GM21825 (cell line): ENCODE results near the gene TSSK6.

Experiments used
- ATAC-seq: cut with Tn5 transposase; IDR thresholded peaks from one replicate; pipeline ENCODE4 v1.9.1; 2021; ENCODE audit warnings: mild to moderate bottlenecking, moderate library complexity; ENCODE audit not compliant: unreplicated experiment

The TSSK6 gene

DNA sequence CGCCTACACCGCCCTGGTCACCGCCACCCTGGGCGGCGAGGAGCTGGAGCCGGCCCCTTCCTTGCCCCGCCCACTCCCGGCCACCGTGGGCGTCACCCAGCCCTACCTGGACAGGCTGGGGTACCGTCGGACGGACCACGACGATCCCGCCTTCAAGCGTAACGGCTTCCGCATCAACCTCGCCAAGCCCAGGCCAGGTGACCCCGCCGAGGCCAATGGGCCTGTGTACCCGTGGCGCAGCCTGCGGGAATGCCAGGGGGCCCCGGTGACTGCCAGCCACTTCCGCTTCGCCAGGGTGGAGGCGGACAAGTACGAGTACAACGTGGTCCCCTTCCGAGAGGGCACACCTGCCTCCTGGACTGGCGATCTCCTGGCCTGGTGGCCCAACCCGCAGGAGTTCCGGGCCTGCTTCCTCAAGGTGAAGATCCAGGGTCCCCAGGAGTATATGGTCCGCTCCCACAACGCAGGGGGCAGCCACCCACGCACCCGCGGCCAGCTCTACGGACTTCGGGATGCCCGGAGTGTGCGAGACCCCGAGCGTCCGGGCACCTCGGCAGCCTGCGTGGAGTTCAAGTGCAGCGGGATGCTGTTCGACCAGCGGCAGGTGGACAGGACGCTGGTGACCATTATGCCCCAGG, 29.7 kb upstream of the TSSK6 start:
- ATAC-seq = no peak

DNA sequence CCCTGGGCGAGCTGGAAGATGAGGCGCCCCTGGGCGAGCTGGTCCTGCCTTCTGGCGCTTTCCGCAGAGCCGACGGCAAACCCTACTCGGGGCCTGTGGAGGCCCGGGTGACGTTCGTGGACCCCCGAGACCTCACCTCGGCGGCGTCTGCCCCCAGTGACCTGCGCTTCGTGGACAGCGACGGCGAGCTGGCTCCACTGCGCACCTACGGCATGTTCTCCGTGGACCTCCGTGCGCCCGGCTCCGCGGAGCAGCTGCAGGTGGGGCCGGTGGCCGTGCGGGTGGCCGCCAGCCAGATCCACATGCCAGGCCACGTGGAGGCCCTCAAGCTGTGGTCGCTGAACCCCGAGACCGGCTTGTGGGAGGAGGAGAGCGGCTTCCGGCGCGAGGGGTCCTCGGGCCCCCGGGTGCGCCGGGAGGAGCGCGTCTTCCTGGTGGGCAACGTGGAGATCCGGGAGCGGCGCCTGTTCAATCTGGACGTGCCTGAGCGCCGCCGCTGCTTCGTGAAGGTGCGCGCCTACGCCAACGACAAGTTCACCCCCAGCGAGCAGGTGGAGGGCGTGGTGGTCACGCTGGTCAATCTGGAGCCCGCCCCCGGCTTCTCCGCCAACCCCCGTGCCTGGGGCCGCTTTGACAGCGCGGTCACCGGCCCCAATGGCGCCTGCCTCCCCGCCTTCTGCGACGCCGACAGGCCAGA, 29.1 kb upstream of the TSSK6 start:
- no peak for ATAC-seq

DNA sequence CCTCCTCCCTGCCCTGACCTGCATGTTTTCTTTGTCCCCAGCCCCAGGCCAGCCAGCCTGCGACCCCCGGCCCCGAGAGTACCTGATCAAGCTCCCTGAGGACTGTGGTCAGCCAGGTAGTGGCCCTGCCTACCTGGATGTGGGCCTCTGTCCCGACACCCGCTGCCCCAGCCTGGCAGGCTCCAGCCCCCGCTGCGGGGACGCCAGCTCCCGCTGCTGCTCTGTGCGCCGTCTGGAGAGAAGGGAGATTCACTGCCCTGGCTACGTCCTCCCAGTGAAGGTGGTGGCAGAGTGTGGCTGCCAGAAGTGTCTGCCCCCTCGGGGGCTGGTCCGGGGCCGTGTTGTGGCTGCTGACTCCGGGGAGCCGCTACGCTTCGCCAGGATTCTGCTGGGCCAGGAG, 28.3 kb upstream of the TSSK6 start:
- no peak for ATAC-seq

DNA sequence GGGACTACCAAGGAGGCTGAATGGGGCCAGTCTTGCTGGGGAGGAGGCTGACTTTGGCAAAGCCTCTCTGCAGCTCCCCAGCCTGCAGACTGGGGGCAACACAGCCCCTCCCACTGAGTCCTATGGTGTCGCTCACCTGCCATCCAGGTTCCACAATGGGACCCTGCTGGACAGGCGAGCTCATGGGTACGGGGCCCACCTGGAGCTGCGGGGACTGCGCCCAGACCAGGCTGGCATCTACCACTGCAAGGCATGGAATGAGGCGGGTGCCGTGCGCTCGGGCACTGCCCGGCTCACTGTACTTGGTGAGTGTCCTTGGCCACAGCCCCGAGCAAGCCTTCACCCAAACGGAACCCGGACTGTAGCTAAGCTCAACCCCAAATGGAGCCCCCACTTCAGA, 27.8 kb upstream of the TSSK6 start:
- ATAC-seq = no peak

DNA sequence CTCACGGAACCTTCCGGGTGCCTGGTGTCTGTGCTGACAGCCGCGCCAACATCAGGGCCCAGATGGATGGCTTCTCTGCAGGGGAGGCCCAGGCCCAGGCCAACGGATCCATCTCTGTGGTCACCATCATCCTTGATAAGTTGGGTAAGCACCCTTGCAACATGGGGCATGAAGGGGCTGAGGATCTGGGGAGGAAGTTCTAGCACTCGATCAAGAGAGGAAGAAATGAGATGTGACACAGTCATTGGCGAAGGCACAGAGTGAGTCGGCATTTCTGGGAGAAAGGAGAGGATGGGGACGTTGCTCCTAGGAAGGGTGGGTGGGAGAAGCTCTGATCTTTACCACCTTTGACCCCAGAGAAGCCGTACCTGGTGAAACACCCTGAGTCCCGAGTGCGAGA, 27.2 kb upstream of the TSSK6 start:
- ATAC-seq = no peak

DNA sequence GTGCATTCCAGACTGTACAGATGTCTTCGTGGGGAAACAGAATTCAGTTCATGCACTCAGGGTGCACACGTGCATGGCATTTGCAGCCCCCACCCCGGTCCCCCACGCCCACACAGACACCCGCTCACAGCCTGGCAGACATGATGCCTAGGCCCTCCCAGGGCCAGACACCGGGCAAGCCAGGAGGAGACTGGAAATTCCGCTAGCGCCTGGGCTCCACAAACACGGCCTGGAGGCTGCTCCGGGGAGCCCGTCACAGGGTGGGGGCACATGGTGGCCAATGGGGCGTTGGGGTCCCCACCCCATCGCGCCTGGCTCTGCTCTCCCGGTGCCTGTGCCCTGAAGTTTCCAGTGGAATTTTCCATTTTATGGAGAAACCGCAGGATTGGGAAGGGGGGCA, 26.3 kb upstream of the TSSK6 start:
- no peak for ATAC-seq

DNA sequence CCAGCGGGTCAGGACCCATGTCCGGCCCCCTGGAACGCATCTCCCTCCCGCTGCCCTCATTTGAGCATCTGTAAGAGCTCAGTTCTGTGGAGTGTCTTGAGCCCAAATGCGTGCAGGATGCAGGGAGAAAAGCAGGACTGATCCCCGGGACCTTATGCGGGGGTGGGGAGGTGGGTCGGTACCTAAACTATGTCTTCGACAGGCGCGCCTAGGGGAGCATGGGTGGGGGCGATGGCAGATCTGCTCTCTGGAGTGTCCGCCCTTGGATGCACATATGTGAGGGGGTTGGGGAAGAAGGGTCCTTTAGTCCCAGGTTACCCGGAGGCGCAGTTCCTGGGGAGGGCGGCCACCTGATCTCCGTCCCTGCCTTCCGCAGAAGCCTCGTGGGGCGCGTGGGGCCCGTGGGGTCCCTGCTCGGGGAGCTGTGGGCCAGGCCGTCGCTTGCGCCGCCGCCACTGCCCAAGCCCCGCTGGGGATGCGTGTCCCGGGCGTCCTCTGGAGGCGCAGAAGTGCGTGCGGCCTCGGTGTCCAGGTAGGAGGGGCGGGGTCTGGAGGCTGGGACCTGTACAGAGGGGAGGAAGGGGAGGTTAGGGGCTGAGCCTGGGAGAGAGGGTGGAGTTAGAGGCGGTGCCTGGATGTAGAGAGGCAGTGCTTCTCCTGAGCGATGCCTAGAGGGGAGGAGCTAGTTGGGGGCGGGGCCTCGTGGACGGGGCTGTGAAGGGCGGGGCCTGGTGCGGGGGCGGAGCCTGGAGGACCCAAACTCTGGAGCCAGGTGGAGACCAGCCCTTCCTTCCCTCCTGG, 25.6 kb upstream of the TSSK6 start:
- ATAC-seq = no peak

DNA sequence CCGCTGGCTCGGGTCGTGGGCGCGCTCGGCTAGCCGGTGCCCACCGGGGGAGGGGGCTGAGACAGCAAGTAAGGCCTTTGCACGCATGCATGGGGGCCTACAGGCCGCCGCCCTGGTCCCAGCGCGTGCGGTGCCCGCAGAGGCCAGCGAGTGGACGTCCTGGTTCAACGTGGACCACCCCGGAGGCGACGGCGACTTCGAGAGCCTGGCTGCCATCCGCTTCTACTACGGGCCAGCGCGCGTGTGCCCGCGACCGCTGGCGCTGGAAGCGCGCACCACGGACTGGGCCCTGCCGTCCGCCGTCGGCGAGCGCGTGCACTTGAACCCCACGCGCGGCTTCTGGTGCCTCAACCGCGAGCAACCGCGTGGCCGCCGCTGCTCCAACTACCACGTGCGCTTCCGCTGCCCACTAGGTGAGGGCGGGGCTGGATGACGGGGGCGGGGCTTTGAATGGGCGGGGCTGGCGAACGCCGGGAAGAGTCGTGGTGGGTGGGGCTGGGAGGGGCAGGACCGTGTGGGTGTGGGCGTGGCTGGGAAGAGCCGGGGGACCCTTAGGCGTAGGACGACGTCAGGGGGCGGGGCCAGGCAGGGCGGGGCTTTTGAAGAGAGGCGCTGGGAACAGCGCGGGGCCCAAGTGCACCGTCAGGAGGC, 24.8 kb upstream of the TSSK6 start:
- no peak for ATAC-seq

DNA sequence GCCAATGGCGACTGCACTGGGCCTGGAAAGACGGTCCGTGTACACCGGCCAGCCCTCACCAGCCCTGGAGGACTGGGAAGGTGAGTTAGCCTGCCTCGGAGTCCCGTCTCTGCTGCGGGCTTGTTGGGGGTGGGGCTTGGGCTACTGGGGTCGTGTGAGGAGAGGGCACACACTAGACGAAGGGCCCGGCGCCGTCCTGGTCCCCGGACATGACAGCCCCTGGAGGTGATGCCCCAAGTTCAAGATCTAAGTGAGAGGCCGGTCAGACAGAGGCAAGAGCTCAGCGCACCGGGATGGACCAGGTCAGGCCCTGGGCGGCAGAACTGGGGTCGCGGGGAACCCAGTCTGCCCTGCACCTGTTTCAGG, 24.3 kb upstream of the TSSK6 start:
- ATAC-seq = no peak

DNA sequence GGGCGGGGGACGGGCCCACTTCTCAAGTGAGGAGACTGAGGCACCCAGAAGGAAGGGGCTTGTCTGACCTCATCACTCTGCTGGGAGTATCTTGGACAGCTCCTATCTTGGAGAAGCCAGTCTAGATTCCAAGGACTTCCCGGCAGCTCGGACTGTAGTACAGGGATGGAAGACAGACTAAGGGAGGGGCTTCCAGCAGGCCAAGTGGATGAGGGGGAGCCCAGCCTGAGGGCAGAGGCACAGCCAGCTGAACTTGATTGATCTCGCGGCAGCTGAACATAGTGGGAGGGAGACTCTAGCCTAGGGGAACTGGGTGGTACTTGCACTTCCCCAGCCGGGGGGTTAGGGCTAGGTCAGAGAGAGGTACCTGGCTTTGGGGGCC, 23.4 kb upstream of the TSSK6 start:
- no peak for ATAC-seq

DNA sequence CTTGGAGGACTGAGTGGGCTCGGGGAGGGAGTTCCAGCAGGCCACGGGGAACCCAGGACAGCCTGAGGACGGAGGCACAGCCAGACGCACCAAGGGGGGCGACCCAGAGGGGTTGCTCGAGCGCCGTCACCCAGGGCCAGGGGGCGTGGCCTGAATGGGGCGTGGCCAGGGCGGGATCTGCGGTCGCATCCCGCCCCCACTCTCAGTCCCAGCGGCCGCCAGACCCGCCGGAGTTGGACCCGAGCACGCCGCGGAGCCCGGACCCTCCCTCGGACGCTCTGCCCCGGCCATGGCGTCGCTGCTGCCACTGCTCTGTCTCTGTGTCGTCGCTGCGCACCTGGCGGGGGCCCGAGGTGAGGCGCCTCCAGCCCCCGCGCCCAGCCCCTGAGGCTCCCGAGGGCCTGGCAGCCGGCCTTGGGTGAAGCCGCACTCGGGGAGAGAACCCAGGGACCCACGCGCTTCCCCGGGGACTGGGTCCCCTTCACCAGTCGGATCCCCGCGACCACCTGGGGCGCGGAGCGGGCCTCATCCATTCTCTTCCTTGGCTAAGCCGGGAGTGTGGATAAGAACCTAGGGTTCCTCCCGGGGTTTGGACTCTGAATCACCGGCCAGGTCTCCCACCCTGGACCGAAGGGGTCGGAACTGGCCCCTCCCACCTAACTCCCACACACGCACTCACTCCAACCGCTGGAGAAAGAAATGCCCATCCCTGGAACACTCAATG, 22.9 kb upstream of the TSSK6 start, which contains the start of gene CILP2:
TSS of gene CILP2 (plus strand) at position 205 of the 724 bp plus-strand sequence. CDS start at position 290, 85 bp downstream.
- no peak for ATAC-seq

DNA sequence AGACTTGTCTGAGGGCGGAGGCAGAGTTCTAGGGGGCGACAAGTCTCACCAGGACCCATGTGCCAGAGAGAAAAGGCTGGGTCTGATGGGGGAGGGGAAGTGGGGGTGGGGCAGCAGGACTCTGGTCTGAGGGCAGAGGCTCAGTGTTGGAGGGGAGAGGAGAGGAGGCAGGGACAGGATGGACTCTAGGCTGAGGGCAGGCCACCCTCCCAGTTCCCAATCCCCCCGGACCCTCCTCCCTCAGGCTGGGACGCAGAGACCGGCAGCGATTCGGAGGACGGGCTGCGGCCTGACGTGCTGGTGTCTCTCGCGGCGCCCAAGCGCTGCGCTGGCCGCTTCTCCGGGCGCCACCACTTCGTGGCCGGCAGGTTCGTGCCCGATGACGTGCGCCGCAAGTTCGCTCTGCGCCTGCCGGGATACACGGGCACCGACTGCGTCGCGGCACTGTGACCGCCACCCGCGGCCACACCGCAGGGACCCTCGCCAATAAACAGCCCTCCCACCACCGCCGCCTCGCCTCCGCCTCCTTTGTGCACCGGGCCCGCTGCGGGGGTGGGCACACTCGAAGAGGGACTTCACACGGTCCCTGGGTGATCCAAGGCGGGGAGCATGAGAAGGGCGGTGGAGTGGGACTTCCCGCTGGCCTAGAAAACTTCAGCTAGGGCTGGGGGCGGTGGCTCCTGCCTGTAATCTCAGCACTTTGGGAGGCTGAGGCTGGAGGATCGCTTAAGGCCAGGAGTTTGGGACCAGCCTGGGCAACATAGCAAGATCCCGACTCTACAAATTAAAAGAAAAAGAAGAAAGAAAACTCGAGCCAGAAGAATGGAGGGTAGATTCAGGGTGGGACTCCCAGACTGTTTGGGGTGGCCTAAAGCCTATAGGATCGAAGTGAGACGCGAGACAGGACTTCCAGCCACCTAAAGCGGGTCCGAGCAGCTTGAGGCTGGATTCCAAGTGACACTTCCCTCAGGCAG, 22.0 kb upstream of the TSSK6 start:
- ATAC-seq = no peak

DNA sequence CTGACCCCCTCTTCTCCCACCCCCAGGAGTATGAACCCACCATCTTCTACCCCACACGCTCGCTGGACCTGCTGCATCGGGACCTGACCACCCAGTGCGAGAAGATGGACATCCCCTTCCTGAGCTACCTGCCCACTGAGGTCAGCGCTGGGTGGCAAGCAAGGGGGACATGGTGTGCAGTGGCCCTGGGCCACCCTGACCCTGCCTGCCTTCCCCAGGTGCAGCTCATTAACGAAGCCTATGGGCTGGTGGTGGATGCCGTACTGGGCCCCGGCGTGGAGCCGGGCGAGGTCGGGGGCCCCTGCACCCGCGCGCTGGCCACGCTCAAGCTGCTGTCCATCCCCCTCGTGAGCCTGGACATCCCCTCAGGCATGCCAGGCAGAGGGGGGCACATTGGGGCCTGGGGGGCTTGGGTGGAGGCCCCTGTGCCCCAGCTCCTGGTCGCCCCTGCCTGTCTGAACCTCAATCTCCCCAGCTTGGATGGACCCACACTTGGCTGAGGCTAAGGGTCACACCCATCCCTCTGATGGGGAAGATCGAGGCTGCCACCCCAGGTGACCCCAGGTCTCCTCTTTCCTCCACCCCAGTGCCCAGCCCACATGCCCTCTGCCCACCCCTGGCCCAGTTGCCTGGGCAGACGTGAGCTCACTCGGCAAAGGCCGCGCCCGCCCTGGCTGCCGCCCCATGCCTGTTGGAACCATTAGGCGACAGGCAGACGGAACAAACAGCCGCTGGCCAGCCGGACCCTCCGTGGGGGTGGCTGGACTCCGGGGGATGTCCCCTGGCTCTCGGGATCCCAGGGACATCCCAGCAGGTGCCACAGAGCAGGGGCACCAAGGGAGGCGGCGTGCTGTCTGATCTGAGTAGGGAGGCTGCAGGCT, 20.2 kb upstream of the TSSK6 start:
- no peak for ATAC-seq

DNA sequence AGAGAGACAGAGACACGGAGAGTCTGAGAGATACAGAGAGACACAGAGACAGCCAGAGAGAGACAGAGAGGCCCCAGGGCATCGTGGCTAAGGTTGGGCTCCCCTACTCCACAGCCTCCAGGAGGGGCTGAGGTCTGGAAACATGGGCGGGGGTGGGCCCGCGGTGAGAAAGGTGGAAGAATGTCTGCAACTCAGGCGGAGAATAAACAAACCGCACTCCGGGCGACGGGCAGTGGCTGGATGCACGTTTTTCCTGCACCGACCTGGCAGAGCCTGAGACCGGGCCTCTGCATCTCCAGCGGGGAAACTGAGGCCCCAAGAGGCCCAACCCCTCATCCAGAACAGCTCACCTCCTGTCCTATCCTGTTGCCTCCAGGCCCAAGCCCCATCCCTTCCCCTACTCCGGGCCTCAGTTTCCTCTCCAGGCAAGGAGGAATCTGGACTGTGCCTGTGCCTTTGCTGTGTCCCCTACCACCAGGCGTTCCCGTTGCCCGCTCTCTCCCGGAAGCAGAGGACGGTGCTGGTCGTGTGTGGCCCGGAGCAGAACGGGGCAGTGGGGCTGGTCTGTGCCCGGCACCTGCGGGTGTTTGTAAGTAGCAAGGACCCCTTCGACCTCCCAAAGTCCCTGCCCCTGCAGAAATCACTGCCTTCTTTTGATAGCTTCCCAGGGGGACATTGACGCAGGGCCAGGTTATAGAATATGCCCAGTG, 19.4 kb upstream of the TSSK6 start:
- no peak for ATAC-seq

DNA sequence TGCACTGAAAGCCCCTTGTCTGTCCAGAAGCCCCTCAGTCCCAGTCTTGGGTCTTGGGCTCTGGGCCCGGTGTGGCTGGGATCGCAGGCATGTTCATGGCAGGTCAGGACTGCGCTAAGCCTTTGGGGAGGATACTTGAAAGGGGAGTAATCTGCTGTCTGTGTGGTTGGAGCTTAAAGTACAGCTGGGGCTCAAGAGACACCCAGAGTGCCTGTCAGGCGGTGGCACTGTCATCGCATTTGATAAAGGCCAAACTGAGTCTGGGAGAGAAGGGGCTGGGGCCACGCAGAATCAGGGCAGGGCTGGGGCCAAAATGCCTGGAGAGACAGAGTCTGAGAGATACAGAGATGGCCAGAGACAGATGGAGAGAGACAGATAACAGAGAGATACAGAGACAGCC, 18.5 kb upstream of the TSSK6 start:
- no peak for ATAC-seq

DNA sequence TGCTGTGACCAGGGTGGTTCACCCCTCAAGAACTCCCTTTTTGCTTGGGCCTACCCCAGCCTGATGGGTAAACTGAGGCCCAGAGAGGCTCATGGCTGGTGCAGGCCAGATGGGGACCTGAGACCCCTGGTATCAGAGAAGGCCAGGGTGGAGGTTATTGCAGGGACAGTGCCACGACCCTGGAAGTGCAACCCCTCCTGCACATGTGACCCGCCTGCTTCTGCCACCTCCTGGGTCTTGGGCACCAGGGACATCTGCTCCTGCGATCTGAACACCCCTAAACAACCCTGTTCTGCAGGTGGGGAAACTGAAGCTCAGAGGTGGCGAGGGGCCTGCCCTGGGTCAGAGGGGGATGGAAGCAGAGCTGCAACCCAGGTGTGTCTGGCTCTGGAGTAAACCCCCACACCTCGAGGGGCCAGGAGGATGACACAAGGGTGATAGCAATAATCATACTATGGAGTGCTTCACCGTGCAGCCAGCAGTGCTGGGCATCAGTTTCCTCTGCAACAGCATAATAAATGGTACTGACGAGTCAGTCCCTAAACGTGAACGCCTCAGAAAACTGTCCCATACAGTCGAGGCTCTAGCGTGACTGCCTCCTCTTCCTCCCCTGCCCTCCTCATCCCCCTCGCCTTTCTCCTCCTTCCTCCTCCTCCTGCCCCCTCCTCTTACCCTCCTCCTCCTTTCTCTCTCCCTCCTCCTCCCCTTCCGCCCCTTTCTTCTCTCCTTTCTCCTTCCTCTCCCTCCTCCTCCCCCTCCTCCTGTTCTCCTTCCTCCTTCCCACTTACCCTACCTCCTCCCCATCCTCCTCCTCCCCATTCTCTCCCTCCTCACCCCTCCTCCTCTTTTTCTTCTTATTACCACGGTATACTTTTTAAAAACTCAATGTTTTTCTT, 17.7 kb upstream of the TSSK6 start:
- ATAC-seq = no peak
